ENCODE results near the gene TSPAN32. TPM values are rescaled to one million over a fixed set of nuclear protein-coding genes. Genes with fewer than 3 reads are reported as not detected.

TSPAN32 gene
- polyA plus RNA-seq, 2 of the 4 experiments (the other 2 are of a cell fraction) = not detected

- Histone ChIP-seq H3K4me2 (no peak overlapping the region), H3K4me1 (no peaks in the 10 kb centered on the region), H3K27ac (no peak overlapping the region), H3K9me3 (no peaks in the 10 kb centered on the region), H3K4me3 (no peak overlapping the region)
- ChIA-PET CTCF (interaction anchor here (0.6 to 30.6 kb wide), 61 partner anchors 9 to 715 kb away, joined by 3 to 903 read pairs (median 5); partner anchors contain the start of gene TSSC4), POLR2A (interaction anchor here (0.8 to 1.3 kb wide), 2 partner anchors 72 to 73 kb away, joined by 3 to 7 read pairs; partner anchors contain the start of gene CD81)
- peak in 1 of 2 experiments; percentile 33; a peak in 3 of 6 replicates for ATAC-seq
- 50% methylated on average over 13 of the region's 14 CpGs for WGBS (ENCODE audit: missing lambda C conversion rate)
- TF ChIP-seq JUNB (IDR thresholded peaks at IDR 0.05) (no peak), FOXS1 (CRISPR knock-in tag; IDR thresholded peaks at IDR 0.05) (no peak), CTCF (IDR thresholded peaks at IDR 0.05) (no peak), HES2 (IDR thresholded peaks at IDR 0.05) (no peak), BCL3 (IDR thresholded peaks at IDR 0.05) (no peak), HOXB13 (CRISPR knock-in tag; IDR thresholded peaks at IDR 0.05; ENCODE audit: low read depth) (no peak), RARB (CRISPR knock-in tag; IDR thresholded peaks at IDR 0.05) (no peak), POLR2AphosphoS2 (conservative IDR thresholded peaks at IDR 0.05; ENCODE audit: low read length) (no peak), ZFP36 (IDR thresholded peaks at IDR 0.05; ENCODE audit: borderline replicate concordance, partially characterized antibody) (no peak), E2F6 (IDR thresholded peaks at IDR 0.05; ENCODE audit: borderline replicate concordance, low read depth) (no peak), RAD21 (conservative IDR thresholded peaks at IDR 0.05 in 1 of 2, IDR thresholded peaks at IDR 0.05 in 1 of 2) (no peak), HOXB5 (CRISPR knock-in tag; IDR thresholded peaks at IDR 0.05) (no peak), NPAS2 (CRISPR knock-in tag; IDR thresholded peaks at IDR 0.05; ENCODE audit: borderline replicate concordance) (no peak), EHMT2 (IDR thresholded peaks at IDR 0.05; ENCODE audit: low read depth) (no peak), RCOR1 (IDR thresholded peaks at IDR 0.05; ENCODE audit: low read depth, low read length) (no peak)
- FAIRE-seq = no peak
- DNase-seq (ENCODE audit: low read depth in 1 of 2, low spot score in 1 of 2) = no peak
These were observed 2.8 kb downstream of the TSPAN32 start for GRCh38 chr11:2304506-2305139.

DNA sequence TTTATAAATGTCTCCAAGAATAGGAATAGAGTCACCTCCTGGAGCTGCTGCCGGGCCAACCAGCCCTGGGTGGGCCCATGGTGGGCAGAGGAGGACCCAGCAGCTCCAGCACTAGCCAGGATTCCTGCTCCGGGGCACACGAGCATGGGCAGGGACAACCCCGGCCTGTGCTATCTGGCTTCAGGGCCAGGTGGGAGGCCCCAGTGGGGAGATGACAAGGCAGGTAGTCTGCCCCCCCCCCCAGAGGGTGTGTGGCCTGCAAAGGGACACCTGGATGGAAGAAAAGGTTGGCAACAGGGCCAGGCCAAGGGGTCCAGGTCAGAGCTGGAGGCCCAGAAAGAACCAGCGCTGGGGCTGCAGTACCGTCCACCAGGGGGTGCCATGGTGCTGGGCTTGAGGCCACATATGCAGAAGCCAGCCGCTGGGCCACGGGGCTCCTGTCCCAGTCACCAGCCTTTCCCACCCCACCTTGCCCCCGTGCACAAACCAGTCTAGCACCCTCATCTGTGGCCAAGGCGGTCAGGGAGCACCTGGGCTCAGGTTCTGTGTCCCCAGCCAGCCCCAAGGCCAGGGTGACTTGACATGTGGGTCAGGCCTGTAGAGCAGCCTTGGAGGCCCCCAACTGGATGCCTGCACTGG is 3.4 kb downstream of the TSPAN32 start:
- ChIA-PET POLR2A (interaction anchor here (1.3 kb wide), 1 partner anchor 73 kb away, joined by 7 read pairs; no protein-coding TSS in a partner anchor), CTCF (interaction anchor here (0.6 to 30.6 kb wide), 63 partner anchors 8 to 716 kb away, joined by 3 to 903 read pairs (median 5); partner anchors contain the start of gene TSSC4)
- H3K4me2 ChIP-seq = no peak overlapping the region
- no peak overlapping the region for H3K27ac ChIP-seq
- no peaks in the 10 kb centered on the region for H3K4me1 ChIP-seq
- 0% methylated on average over 5 of the region's 10 CpGs for WGBS (ENCODE audit: missing lambda C conversion rate)
- FAIRE-seq = no peak
- no peak overlapping the region for H3K4me3 ChIP-seq
- ATAC-seq = peak; percentile 77 to 92
- TF ChIP-seq HOXB5 (CRISPR knock-in tag; IDR thresholded peaks at IDR 0.05) (no peak), SMC3 (IDR thresholded peaks at IDR 0.05) (peak; percentile 97), RAD21 (conservative IDR thresholded peaks at IDR 0.05 in 1 of 2, IDR thresholded peaks at IDR 0.05 in 1 of 2) (peak; percentile 92 to 93), CTCF (IDR thresholded peaks at IDR 0.05) (peak; percentile 81)
- DNase-seq (ENCODE audit: low read depth in 1 of 2, low spot score in 1 of 2) = peak; percentile 58 to 62
- no peaks in the 10 kb centered on the region for H3K9me3 ChIP-seq

Data from A549 (cell line).